Nephron progenitor cell (in vitro differentiated cells): Measurements from ENCODE around the gene HDGFL3.

Source experiments
- DNase-seq: peaks from one replicate; pipeline ENCODE4 v3.0.0; 2021
- H3K27ac Mint-ChIP-seq: 2 replicates; pipeline ENCODE4 v1.8.0; 2021; ENCODE audit warnings: mild to moderate bottlenecking, moderate library complexity, mixed read lengths
- H3K27me3 Mint-ChIP-seq: 2 replicates; pipeline ENCODE4 v1.8.0; 2021; ENCODE audit warnings: mild to moderate bottlenecking, low read depth, mixed read lengths; ENCODE audit not compliant: poor library complexity
- H3K36me3 Mint-ChIP-seq: 2 replicates; pipeline ENCODE4 v1.8.0; 2021; ENCODE audit warnings: low read depth, mixed read lengths
- H3K4me1 Mint-ChIP-seq: 2 replicates; pipeline ENCODE4 v1.8.0; 2021; ENCODE audit warnings: mixed read lengths
- H3K4me3 Mint-ChIP-seq: 2 replicates; pipeline ENCODE4 v1.8.0; 2021; ENCODE audit warnings: mild to moderate bottlenecking, moderate library complexity, mixed read lengths
- H3K9me3 Mint-ChIP-seq: 2 replicates; pipeline ENCODE4 v1.8.0; 2021; ENCODE audit warnings: mild to moderate bottlenecking, moderate library complexity, mixed read lengths
- TF ChIP-seq, protein P1 (sequence below): fragments of 200-600 bp; sonication (generic); IDR thresholded peaks from 2 replicates; pipeline ENCODE4 v1.5.0; 2021; ENCODE audit warnings: antibody characterized with exemption

Gene HDGFL3

GRCh38 chr15:83114856-83115255 is 92.8 kb downstream of the HDGFL3 start:
- TF ChIP-seq, protein P1, sequence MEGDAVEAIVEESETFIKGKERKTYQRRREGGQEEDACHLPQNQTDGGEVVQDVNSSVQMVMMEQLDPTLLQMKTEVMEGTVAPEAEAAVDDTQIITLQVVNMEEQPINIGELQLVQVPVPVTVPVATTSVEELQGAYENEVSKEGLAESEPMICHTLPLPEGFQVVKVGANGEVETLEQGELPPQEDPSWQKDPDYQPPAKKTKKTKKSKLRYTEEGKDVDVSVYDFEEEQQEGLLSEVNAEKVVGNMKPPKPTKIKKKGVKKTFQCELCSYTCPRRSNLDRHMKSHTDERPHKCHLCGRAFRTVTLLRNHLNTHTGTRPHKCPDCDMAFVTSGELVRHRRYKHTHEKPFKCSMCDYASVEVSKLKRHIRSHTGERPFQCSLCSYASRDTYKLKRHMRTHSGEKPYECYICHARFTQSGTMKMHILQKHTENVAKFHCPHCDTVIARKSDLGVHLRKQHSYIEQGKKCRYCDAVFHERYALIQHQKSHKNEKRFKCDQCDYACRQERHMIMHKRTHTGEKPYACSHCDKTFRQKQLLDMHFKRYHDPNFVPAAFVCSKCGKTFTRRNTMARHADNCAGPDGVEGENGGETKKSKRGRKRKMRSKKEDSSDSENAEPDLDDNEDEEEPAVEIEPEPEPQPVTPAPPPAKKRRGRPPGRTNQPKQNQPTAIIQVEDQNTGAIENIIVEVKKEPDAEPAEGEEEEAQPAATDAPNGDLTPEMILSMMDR, result no peak
- DNase-seq, result no peak
- H3K9me3 Mint-ChIP-seq, result peaks cover 3% of the 10 kb centered on the region
- H3K27ac Mint-ChIP-seq, result no peak overlapping the region
- H3K27me3 Mint-ChIP-seq, result peaks cover 17% of the 10 kb centered on the region
- H3K4me1 Mint-ChIP-seq, result peaks cover 7% of the 10 kb centered on the region
- H3K4me3 Mint-ChIP-seq, result no peak overlapping the region
- H3K36me3 Mint-ChIP-seq, result peaks cover 13% of the 10 kb centered on the region

- Mint-ChIP-seq H3K4me3 (no peak overlapping the region), H3K27me3 (peaks cover 24% of the 10 kb centered on the region), H3K27ac (no peak overlapping the region), H3K4me1 (peaks cover 7% of the 10 kb centered on the region), H3K9me3 (peaks cover 3% of the 10 kb centered on the region), H3K36me3 (peaks cover 13% of the 10 kb centered on the region)
- DNase-seq, result no peak
- TF ChIP-seq, protein P1, result no peak
These were observed 93.5 kb downstream of the HDGFL3 start for GRCh38 chr15:83113881-83114674.

GRCh38 chr15:83112956-83113299 is 94.7 kb downstream of the HDGFL3 start:
- no peak overlapping the region for H3K4me3 Mint-ChIP-seq
- peaks cover 36% of the 10 kb centered on the region for H3K27me3 Mint-ChIP-seq
- no peak overlapping the region for H3K27ac Mint-ChIP-seq
- peaks cover 3% of the 10 kb centered on the region for H3K9me3 Mint-ChIP-seq
- H3K4me1 Mint-ChIP-seq, result peaks cover 7% of the 10 kb centered on the region
- DNase-seq, result no peak
- peaks cover 13% of the 10 kb centered on the region for H3K36me3 Mint-ChIP-seq
- TF ChIP-seq, protein P1, result no peak

GRCh38 chr15:83112233-83112955 is 95.2 kb downstream of the HDGFL3 start:
- Mint-ChIP-seq H3K4me3 (no peak overlapping the region), H3K4me1 (peaks cover 7% of the 10 kb centered on the region), H3K9me3 (peaks cover 3% of the 10 kb centered on the region), H3K36me3 (peaks cover 13% of the 10 kb centered on the region), H3K27me3 (peaks cover 41% of the 10 kb centered on the region), H3K27ac (no peak overlapping the region)
- DNase-seq, result no peak
- TF ChIP-seq, protein P1, result no peak

DNA sequence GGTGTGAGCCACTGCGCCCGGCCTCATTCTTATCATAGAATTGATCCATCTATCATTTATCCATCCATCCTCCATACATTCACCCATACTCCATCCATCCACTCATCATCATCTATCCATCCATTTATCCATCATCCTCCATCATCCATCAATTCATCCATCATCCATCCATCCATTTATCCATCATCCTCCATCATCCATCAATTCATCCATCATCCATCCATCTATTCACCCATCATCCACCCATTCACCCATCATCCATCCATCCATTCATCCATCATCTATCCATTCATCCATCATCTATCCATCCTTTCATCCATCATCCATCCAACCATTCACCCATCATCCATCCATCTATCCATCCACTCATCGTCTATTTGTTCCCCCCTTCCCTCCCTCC is 96.5 kb downstream of the HDGFL3 start:
- H3K27ac Mint-ChIP-seq, result no peak overlapping the region

More for the DNA sequence above, 96.5 kb downstream of the HDGFL3 start:
- H3K27me3 Mint-ChIP-seq, result peaks cover 53% of the 10 kb centered on the region
- no peak overlapping the region for H3K4me3 Mint-ChIP-seq
- no peak for DNase-seq
- peaks cover 13% of the 10 kb centered on the region for H3K36me3 Mint-ChIP-seq
- peaks cover 7% of the 10 kb centered on the region for H3K4me1 Mint-ChIP-seq
- TF ChIP-seq, protein P1, result no peak
- peaks cover 7% of the 10 kb centered on the region for H3K9me3 Mint-ChIP-seq
